Gastroesophageal sphincter (tissue), 3 donors: ENCODE measurements around the gene ENHO.

Experiments used
- EP300 ChIP-seq: sonication (generic); formaldehyde crosslinking; IDR thresholded peaks from one replicate; pipeline ENCODE4 v1.6.1; 2017; ENCODE audit warnings: antibody characterized with exemption, mild to moderate bottlenecking
- POLR2AphosphoS5 ChIP-seq: sonication (generic); formaldehyde crosslinking; IDR thresholded peaks from one replicate; pipeline ENCODE4 v1.6.1; 2017; ENCODE audit warnings: antibody characterized with exemption
- TF ChIP-seq, protein P1 (sequence below), 4 experiments: fragments of 200-600 bp in 2 of 4; fragments of 450-650 bp in 2 of 4; sonication (generic) in 1 of 4; IDR thresholded peaks; one replicate each; pipeline ENCODE4 v1.5.1; 2017 to 2019; ENCODE audit warnings: antibody characterized with exemption in 4 of 4, mild to moderate bottlenecking in 2 of 4, moderate library complexity in 2 of 4

DNA sequence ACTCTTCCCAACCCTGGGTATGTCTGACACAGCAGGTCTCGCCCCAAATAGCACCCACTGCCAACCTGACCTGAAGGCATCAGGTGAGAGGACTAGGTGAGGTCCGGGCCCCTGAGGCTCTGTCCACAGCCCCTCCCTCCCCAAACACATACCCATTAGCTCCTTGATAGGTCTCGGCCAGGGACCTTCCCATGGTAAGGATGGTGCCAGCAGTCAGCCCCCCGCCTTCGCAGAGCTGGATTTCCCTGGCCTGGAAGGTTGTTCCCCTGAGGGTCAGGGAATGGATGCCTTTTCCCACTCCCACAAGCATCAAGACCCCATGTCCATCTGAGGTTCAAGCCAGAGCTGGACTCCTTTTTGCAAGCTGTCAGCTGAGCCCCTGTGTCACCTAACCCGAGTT is 2.7 kb downstream of the ENHO start:
- TF ChIP-seq EP300 (no peak), POLR2AphosphoS5 (no peak)
- TF ChIP-seq, protein P1, sequence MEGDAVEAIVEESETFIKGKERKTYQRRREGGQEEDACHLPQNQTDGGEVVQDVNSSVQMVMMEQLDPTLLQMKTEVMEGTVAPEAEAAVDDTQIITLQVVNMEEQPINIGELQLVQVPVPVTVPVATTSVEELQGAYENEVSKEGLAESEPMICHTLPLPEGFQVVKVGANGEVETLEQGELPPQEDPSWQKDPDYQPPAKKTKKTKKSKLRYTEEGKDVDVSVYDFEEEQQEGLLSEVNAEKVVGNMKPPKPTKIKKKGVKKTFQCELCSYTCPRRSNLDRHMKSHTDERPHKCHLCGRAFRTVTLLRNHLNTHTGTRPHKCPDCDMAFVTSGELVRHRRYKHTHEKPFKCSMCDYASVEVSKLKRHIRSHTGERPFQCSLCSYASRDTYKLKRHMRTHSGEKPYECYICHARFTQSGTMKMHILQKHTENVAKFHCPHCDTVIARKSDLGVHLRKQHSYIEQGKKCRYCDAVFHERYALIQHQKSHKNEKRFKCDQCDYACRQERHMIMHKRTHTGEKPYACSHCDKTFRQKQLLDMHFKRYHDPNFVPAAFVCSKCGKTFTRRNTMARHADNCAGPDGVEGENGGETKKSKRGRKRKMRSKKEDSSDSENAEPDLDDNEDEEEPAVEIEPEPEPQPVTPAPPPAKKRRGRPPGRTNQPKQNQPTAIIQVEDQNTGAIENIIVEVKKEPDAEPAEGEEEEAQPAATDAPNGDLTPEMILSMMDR (IDR thresholded peaks at IDR 0.05) = no peak
